Fibroblast of lung (primary cell): Measurements from ENCODE around the gene RELL2. TPM values are rescaled to one million over a fixed set of nuclear protein-coding genes. Genes with fewer than 3 reads are reported as not detected.

Experiments used
- DNase-seq, 2 donors: peaks; one replicate each; pipeline versions ENCODE4 v3.0.0 to v3.0.0-alpha.2; 2010; ENCODE audit warnings: low read depth in 2 of 2
- H2AFZ ChIP-seq: 2 replicates; pipeline ENCODE4 v1.5.1; 2012; ENCODE audit warnings: low read length, control low read depth, inconsistent platforms
- H3K27ac ChIP-seq: 2 replicates; pipeline ENCODE4 v1.5.1; 2011; ENCODE audit warnings: low read length, control low read depth; ENCODE audit not compliant: insufficient read depth
- H3K27me3 ChIP-seq: 2 replicates; pipeline ENCODE4 v1.5.1; 2011; ENCODE audit warnings: mild to moderate bottlenecking, low read length; ENCODE audit not compliant: control insufficient read depth, insufficient read depth
- H3K36me3 ChIP-seq: 2 replicates; pipeline ENCODE4 v1.5.1; 2011; ENCODE audit warnings: low read length; ENCODE audit not compliant: control insufficient read depth, insufficient read depth
- H3K4me1 ChIP-seq: 2 replicates; pipeline ENCODE4 v1.5.1; 2011; ENCODE audit warnings: low read length; ENCODE audit not compliant: control insufficient read depth, insufficient read depth; ENCODE audit errors: extremely low read depth
- H3K4me2 ChIP-seq: 2 replicates; pipeline ENCODE4 v1.5.1; 2011; ENCODE audit warnings: low read length, control low read depth; ENCODE audit not compliant: insufficient read depth; ENCODE audit errors: extremely low read depth
- H3K4me3 ChIP-seq, 4 experiments: fragments of 200-600 bp in 1 of 4; sonication (generic) in 1 of 4; replicated peaks in 1 of 4; 2 replicates each; pipeline ENCODE4 v1.5.1; 2011 to 2016; ENCODE audit warnings: low read length in 4 of 4, low read depth in 3 of 4, mild to moderate bottlenecking in 3 of 4, control low read depth in 2 of 4, inconsistent platforms in 1 of 4, mixed read lengths in 1 of 4; ENCODE audit not compliant: insufficient read depth in 1 of 4; ENCODE audit errors: control extremely low read depth in 1 of 4
- H3K79me2 ChIP-seq: 2 replicates; pipeline ENCODE4 v1.5.1; 2012; ENCODE audit warnings: mild to moderate bottlenecking, low read length, inconsistent platforms; ENCODE audit not compliant: control insufficient read depth, insufficient read depth
- H3K9ac ChIP-seq: 2 replicates; pipeline ENCODE4 v1.5.1; 2011; ENCODE audit warnings: mild to moderate bottlenecking, low read length, control low read depth; ENCODE audit not compliant: insufficient read depth
- H3K9me3 ChIP-seq: 2 replicates; pipeline ENCODE4 v1.5.1; 2012; ENCODE audit warnings: low read depth, low read length; ENCODE audit not compliant: control insufficient read depth, insufficient read depth
- H4K20me1 ChIP-seq: 2 replicates; pipeline ENCODE4 v1.5.1; 2011; ENCODE audit warnings: low read length; ENCODE audit not compliant: control insufficient read depth, insufficient read depth; ENCODE audit errors: extremely low read depth
- EZH2 ChIP-seq: IDR thresholded peaks from 2 replicates; pipeline ENCODE4 v1.5.1; 2012; ENCODE audit warnings: low read length, control low read depth, mild to moderate bottlenecking; ENCODE audit errors: missing control alignments
- polyA plus RNA-seq, 2 donors: library from polyadenylated mRNA; depleted of rRNA in 1 of 2; stranded (reverse) in 1 of 2; unstranded in 1 of 2; fragments of >200 nt; gene quantifications; 2 replicates each; pipeline ENCODE4 v1.2.1, GENCODE V29; 2011 to 2012; ENCODE audit warnings: missing spikeins in 1 of 2
- total RNA-seq: library from RNA; depleted of rRNA; stranded (reverse); fragments of >200 nt; gene quantifications from 2 replicates; pipeline ENCODE4 v1.2.1, GENCODE V29; 2014
- TF ChIP-seq, protein P1 (sequence below), 2 donors: IDR thresholded peaks in 1 of 2; conservative IDR thresholded peaks in 1 of 2; 1 replicate in 1 of 2; 2 replicates in 1 of 2; pipeline ENCODE4 v1.5.1; 2011 to 2012; ENCODE audit warnings: low read length in 2 of 2, control low read depth in 1 of 2, inconsistent platforms in 1 of 2, low read depth in 1 of 2, mild to moderate bottlenecking in 1 of 2

RELL2 gene
- total and polyA plus RNA-seq, 2 donors (not counting 1 experiment from before 2014, with no cell fraction given): 3.0 to 3.7 TPM

GRCh38 chr5:141618804-141619554 is 17.8 kb upstream of the RELL2 start, which contains the start of gene DIAPH1:
DIAPH1 (minus strand) TSS chr5:141619000; CDS start chr5:141618914, 86 bp downstream.
- Histone ChIP-seq H3K9ac (peak within 1 kb of the TSS; percentile 88), H2AFZ (peak within 1 kb of the TSS; percentile 47), H3K4me1 (no peaks in the 10 kb centered on the region), H3K36me3 (peaks cover 4% of the 10 kb centered on the region), H3K27ac (peak within 1 kb of the TSS; percentile 81), H3K4me3 (peak within 1 kb of the TSS; percentile 79 to 82 (median 80)), H4K20me1 (no peaks in the 10 kb centered on the region), H3K27me3 (no peaks in the 10 kb centered on the region), H3K79me2 (peaks cover 40% of the 10 kb centered on the region), H3K4me2 (peak within 1 kb of the TSS; percentile 71), H3K9me3 (no peaks in the 10 kb centered on the region)
- TF ChIP-seq, protein P1, sequence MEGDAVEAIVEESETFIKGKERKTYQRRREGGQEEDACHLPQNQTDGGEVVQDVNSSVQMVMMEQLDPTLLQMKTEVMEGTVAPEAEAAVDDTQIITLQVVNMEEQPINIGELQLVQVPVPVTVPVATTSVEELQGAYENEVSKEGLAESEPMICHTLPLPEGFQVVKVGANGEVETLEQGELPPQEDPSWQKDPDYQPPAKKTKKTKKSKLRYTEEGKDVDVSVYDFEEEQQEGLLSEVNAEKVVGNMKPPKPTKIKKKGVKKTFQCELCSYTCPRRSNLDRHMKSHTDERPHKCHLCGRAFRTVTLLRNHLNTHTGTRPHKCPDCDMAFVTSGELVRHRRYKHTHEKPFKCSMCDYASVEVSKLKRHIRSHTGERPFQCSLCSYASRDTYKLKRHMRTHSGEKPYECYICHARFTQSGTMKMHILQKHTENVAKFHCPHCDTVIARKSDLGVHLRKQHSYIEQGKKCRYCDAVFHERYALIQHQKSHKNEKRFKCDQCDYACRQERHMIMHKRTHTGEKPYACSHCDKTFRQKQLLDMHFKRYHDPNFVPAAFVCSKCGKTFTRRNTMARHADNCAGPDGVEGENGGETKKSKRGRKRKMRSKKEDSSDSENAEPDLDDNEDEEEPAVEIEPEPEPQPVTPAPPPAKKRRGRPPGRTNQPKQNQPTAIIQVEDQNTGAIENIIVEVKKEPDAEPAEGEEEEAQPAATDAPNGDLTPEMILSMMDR (conservative IDR thresholded peaks at IDR 0.05 in 1 of 2, IDR thresholded peaks at IDR 0.05 in 1 of 2; ENCODE audit: low read depth in 1 of 2, low read length in 2 of 2): peak; percentile 89 to 95
- TF ChIP-seq EZH2: no peak
- peak; percentile 96 for DNase-seq

- Histone ChIP-seq H3K4me1 (no peaks in the 10 kb centered on the region), H3K79me2 (peaks cover 4% of the 10 kb centered on the region), H3K9ac (no peak overlapping the region), H3K4me3 (no peak overlapping the region), H3K36me3 (peaks cover 12% of the 10 kb centered on the region), H4K20me1 (no peaks in the 10 kb centered on the region), H3K4me2 (no peak overlapping the region), H3K27ac (no peak overlapping the region), H2AFZ (no peak overlapping the region), H3K9me3 (no peaks in the 10 kb centered on the region), H3K27me3 (no peaks in the 10 kb centered on the region)
- DNase-seq: no peak
- TF ChIP-seq, protein P1 (conservative IDR thresholded peaks at IDR 0.05 in 1 of 2, IDR thresholded peaks at IDR 0.05 in 1 of 2; ENCODE audit: low read depth in 1 of 2, low read length in 2 of 2): no peak
- TF ChIP-seq EZH2: no peak
Observed at GRCh38 chr5:141623186-141623585, 13.6 kb upstream of the RELL2 start.

- no peak for DNase-seq
- H3K36me3 ChIP-seq: peaks cover 12% of the 10 kb centered on the region
- no peak overlapping the region for H3K9ac ChIP-seq
- H3K27ac ChIP-seq: no peak overlapping the region
- H3K79me2 ChIP-seq: no peaks in the 10 kb centered on the region
- H3K27me3 ChIP-seq: no peaks in the 10 kb centered on the region
- no peak overlapping the region for H3K4me3 ChIP-seq
- no peaks in the 10 kb centered on the region for H3K4me1 ChIP-seq
- TF ChIP-seq, protein P1 (conservative IDR thresholded peaks at IDR 0.05 in 1 of 2, IDR thresholded peaks at IDR 0.05 in 1 of 2; ENCODE audit: low read depth in 1 of 2, low read length in 2 of 2): no peak
- no peak for TF ChIP-seq EZH2
- no peaks in the 10 kb centered on the region for H4K20me1 ChIP-seq
- H3K9me3 ChIP-seq: no peaks in the 10 kb centered on the region
- H2AFZ ChIP-seq: no peak overlapping the region
- H3K4me2 ChIP-seq: no peak overlapping the region
Observed at GRCh38 chr5:141623611-141624010, 13.2 kb upstream of the RELL2 start.
